K562 (cell line): ENCODE results near the gene NOVA1. TPM values are rescaled to one million over a fixed set of nuclear protein-coding genes. Genes with fewer than 3 reads are reported as not detected.

Source experiments
- ATAC-seq: fragments of 200-7000 bp; cut with Tn5 transposase; 3 replicates; pipeline ENCODE4 v1.9.1; 2020; ENCODE audit warnings: moderate library complexity
- BruUV-seq: library from RNA; stranded (reverse); fragments of 400-500 nt; replicated peaks from 2 replicates; lab custom pipeline; 2021; lab: Mats Ljungman, UMichigan
- CTCF ChIA-PET: fragments of 300-600 bp; formaldehyde crosslinking; extraction: SDS; loops from one replicate; lab custom pipeline; 2021; ENCODE audit warnings: low intra/inter-chr PET ratio; lab: Yijun Ruan, JAX
- POLR2A ChIA-PET: fragments of 300-600, 350-650 bp; sonication (Branson Sonifier 250); formaldehyde crosslinking; extraction: SDS; loops from one replicate; lab custom pipeline; 2021; ENCODE audit warnings: antibody characterized with exemption, inconsistent platforms; lab: Yijun Ruan, JAX
- DNase-seq, 4 experiments: peaks; one replicate each; pipeline versions ENCODE4 v3.0.0 to v3.0.0-alpha.2; 2011 to 2018; ENCODE audit warnings: low spot score in 3 of 4, mixed read lengths in 3 of 4; ENCODE audit errors: extremely low read depth in 1 of 4
- FAIRE-seq: peaks from 2 replicates; lab custom pipeline; 2011; peaks lifted over from hg19 to GRCh38; lab: Jason Lieb, UNC
- H2AFZ ChIP-seq: 2 replicates; pipeline ENCODE4 v1.6.0; 2011; ENCODE audit warnings: low read depth, low read length, control low read depth, inconsistent platforms
- H3K27ac ChIP-seq: fragments of 200-600 bp; 3 replicates; pipeline ENCODE4 v1.8.0; 2011; ENCODE audit warnings: low read depth, mild to moderate bottlenecking, control low read depth, inconsistent platforms, low read length, moderate library complexity, mixed read lengths; ENCODE audit errors: extremely low read depth
- H3K27me3 ChIP-seq, 2 experiments: fragments of 300-600 bp in 1 of 2; 2 replicates in 1 of 2; 3 replicates in 1 of 2; pipeline versions ENCODE4 v1.6.0 to v1.8.0; 2011; ENCODE audit warnings: inconsistent platforms in 2 of 2, low read length in 2 of 2, mild to moderate bottlenecking in 1 of 2, mixed read lengths in 1 of 2, moderate library complexity in 1 of 2; ENCODE audit not compliant: control insufficient read depth in 2 of 2, insufficient read depth in 2 of 2
- H3K36me3 ChIP-seq: fragments of 300-600 bp; 3 replicates; pipeline ENCODE4 v1.8.0; 2011; ENCODE audit warnings: mild to moderate bottlenecking, low read length, inconsistent platforms; ENCODE audit not compliant: control insufficient read depth, insufficient read depth
- H3K4me1 ChIP-seq, 2 experiments: fragments of 200-600 bp in 1 of 2; replicated peaks in 1 of 2; 2 replicates in 1 of 2; 3 replicates in 1 of 2; pipeline versions ENCODE4 v1.5.1 to v1.8.0; 2011; ENCODE audit warnings: inconsistent platforms in 2 of 2, low read length in 2 of 2, mild to moderate bottlenecking in 1 of 2, mixed read lengths in 1 of 2, moderate library complexity in 1 of 2; ENCODE audit not compliant: control insufficient read depth in 2 of 2, insufficient read depth in 2 of 2
- H3K4me2 ChIP-seq: 2 replicates; pipeline ENCODE4 v1.6.1; 2011; ENCODE audit warnings: low read length, control low read depth, inconsistent platforms, mixed read lengths; ENCODE audit not compliant: insufficient read depth
- H3K4me3 ChIP-seq: fragments of 200-600 bp; sonication (generic), shearing (Covaris generic); 2 replicates; pipeline ENCODE4 v1.5.1; 2016; ENCODE audit warnings: control low read depth, inconsistent platforms
- H3K79me2 ChIP-seq: fragments of 200-600 bp; 3 replicates; pipeline ENCODE4 v1.8.0; 2011; ENCODE audit warnings: low read length, inconsistent platforms; ENCODE audit not compliant: control insufficient read depth, insufficient read depth
- H3K9ac ChIP-seq, 2 experiments: 2 replicates each; pipeline versions ENCODE4 v1.6.0 to v1.6.1; 2011; ENCODE audit warnings: low read depth in 2 of 2, low read length in 2 of 2, control low read depth in 1 of 2, inconsistent platforms in 1 of 2, mild to moderate bottlenecking in 1 of 2, mixed read lengths in 1 of 2; ENCODE audit not compliant: insufficient read depth in 1 of 2
- H3K9me1 ChIP-seq: one replicate; pipeline ENCODE4 v1.6.0; 2011; ENCODE audit warnings: inconsistent platforms, mild to moderate bottlenecking, low read length, moderate library complexity; ENCODE audit not compliant: control insufficient read depth, insufficient read depth
- H3K9me3 ChIP-seq: replicated peaks from 2 replicates; pipeline ENCODE4 v1.5.1; 2011; ENCODE audit warnings: low read depth, low read length, inconsistent platforms; ENCODE audit not compliant: control insufficient read depth, insufficient read depth
- H4K20me1 ChIP-seq: replicated peaks from 2 replicates; pipeline ENCODE4 v1.6.1; 2011; ENCODE audit warnings: low read length, inconsistent platforms, mixed read lengths; ENCODE audit not compliant: control insufficient read depth, insufficient read depth
- MCM7 ChIP-seq, 2 experiments: fragments of 450-650 bp; IDR thresholded peaks; 2 replicates each; pipeline ENCODE4 v1.6.1; 2016 to 2018
- MEF2A ChIP-seq: IDR thresholded peaks from 2 replicates; pipeline ENCODE4 v1.6.1; 2011; ENCODE audit warnings: low read depth, mild to moderate bottlenecking, low read length, moderate library complexity; ENCODE audit not compliant: control insufficient read depth
- MXI1 ChIP-seq: IDR thresholded peaks from 2 replicates; pipeline ENCODE4 v1.6.1; 2011; ENCODE audit warnings: low read depth, mild to moderate bottlenecking, improper control_type of control experiment, low read length
- NEUROD1 ChIP-seq: fragments of 150-350 bp; IDR thresholded peaks from 2 replicates; pipeline ENCODE4 v1.6.1; 2014; ENCODE audit warnings: borderline replicate concordance, low read length, low read depth; ENCODE audit not compliant: partially characterized antibody
- POLR3G ChIP-seq: IDR thresholded peaks from 2 replicates; pipeline ENCODE4 v1.6.1; 2011; ENCODE audit not compliant: insufficient read length, insufficient replicate concordance; ENCODE audit errors: extremely low read depth
- ZKSCAN3 ChIP-seq: fragments of 250-450 bp; sonication (Bioruptor Pico); IDR thresholded peaks from 2 replicates; pipeline ENCODE4 v1.4.0; 2020
- ZNF324 ChIP-seq: fragments of 250-450 bp; sonication (Bioruptor Pico); IDR thresholded peaks from 2 replicates; pipeline ENCODE4 v1.4.0; 2020; ENCODE audit warnings: mild to moderate bottlenecking
- ZNF707 ChIP-seq: fragments of 250-450 bp; sonication (Bioruptor Pico); conservative IDR thresholded peaks from 2 replicates; pipeline ENCODE4 v1.8.0; 2022; ENCODE audit warnings: inconsistent platforms, mild to moderate bottlenecking, moderate library complexity
- WGBS: fragments of 100-300 bp; shearing (Covaris generic); methylation state at CpG from one replicate; pipeline ENCODE4 v1.1.6; 2016; ENCODE audit warnings: low coverage, mixed read lengths; ENCODE audit not compliant: insufficient coverage; ENCODE audit errors: missing lambda C conversion rate; 5-methylcytosine and 5-hydroxymethylcytosine counted together
- in situ Hi-C: fragments of 300-500 bp; cut with MboI; formaldehyde crosslinking; loops from 4 replicates; pipeline ENCODE4 v1.15.0; 2018; ENCODE audit warnings: inconsistent platforms, mixed read lengths
- intact Hi-C: fragments of 100-400 bp; cut with micrococcal nuclease; formaldehyde crosslinking; loops from 2 replicates; pipeline ENCODE4 v1.14.2; 2022
- polyA plus RNA-seq, 8 experiments: library from polyadenylated mRNA; depleted of rRNA in 4 of 8; stranded (reverse) in 5 of 8; unstranded in 3 of 8; fragments of >200 nt; fragmentation: Nextera tagmentation in 2 of 8; fragmentation: Illumina TruSeq in 1 of 8; extraction: Ambion mirVana in 2 of 8; extraction: Trizol in 1 of 8; gene quantifications; 2 replicates each; pipeline versions ENCODE4 v1.2.1 to v1.2.3, GENCODE V29; 2011 to 2014; ENCODE audit warnings: inconsistent platforms in 1 of 8, missing spikeins in 1 of 8
- total RNA-seq, 7 experiments: library from RNA; depleted of rRNA in 6 of 7; stranded (reverse); fragments of >200 nt in 6 of 7; fragmentation: Illumina TruSeq in 2 of 7; extraction: Trizol in 2 of 7; gene quantifications; 2 replicates each; pipeline versions ENCODE4 v1.2.1 to v1.2.3, GENCODE V29; 2011 to 2021; ENCODE audit warnings: low replicate concordance in 1 of 7
- TF ChIP-seq, protein P1 (sequence below): sonication (generic); formaldehyde crosslinking; IDR thresholded peaks from 2 replicates; pipeline ENCODE4 v1.8.0; 2023; ENCODE audit warnings: mild to moderate bottlenecking, missing genetic modification reagents
- TF ChIP-seq, protein P2 (sequence below): fragments of 250-450 bp; sonication (Bioruptor Pico); IDR thresholded peaks from 2 replicates; pipeline ENCODE4 v1.8.0; 2022; ENCODE audit warnings: inconsistent platforms, mild to moderate bottlenecking, moderate library complexity, borderline replicate concordance

Gene NOVA1
- total and polyA plus RNA-seq, 9 of the 15 experiments (the other 6 are each of a cell fraction or from before 2014, with no cell fraction given), result 0.01 TPM; not detected in 8

DNA sequence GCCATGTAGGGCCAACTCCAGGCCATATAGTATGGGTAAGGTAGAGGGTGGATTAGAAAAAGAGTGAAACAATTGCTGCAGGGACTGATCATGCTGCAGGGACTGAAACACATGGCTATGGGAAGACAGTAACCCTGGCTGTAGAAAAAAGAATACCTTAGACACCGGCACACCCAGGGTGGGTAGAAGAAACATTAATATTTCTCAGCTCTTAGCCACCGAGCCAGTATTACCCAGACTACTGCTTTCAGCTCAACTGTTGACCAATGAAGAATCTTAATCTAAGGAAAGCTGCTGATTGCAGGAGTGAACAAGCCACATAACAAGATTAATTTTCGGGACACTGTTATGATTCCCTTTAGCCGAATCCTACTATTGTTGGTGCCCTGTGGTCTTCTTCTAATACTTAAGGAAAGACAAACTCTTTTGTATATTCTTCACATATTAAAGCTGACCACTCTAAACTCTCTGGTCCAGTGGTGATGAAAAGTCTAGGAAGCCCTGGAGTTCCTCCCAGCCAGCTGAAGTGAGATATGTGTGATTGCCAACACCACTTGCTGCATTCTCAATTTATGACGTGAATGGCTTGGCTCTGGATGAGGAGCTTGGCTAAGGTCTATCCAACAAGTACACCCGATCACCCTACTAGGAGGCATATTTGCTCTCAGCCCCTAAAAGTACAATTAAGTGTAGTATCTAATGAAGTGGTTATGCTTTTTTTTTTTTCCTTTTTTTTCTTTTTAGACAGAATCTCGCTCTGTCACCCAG is 69.2 kb downstream of the NOVA1 start:
- no TSS peak for BruUV-seq
- ChIA-PET CTCF (no interaction called here), POLR2A (no interaction called here)
- H3K9me1 ChIP-seq, result no peaks in the 10 kb centered on the region
- H3K4me2 ChIP-seq, result no peak overlapping the region
- H3K9ac ChIP-seq, result no peak overlapping the region
- H3K27me3 ChIP-seq, result no peaks in the 10 kb centered on the region
- intact Hi-C loops (no loop called here), in situ Hi-C loops (no loop called here)
- no peaks in the 10 kb centered on the region for H4K20me1 ChIP-seq
- no peaks in the 10 kb centered on the region for H3K4me1 ChIP-seq
- no peaks in the 10 kb centered on the region for H3K9me3 ChIP-seq
- ATAC-seq, result no peak
- DNase-seq, result no peak
- FAIRE-seq, result no peak
- no peaks in the 10 kb centered on the region for H3K36me3 ChIP-seq
- TF ChIP-seq MCM7 (IDR thresholded peaks at IDR 0.05), result no peak
- no peak for TF ChIP-seq ZNF324 (CRISPR knock-in tag)
- no peak overlapping the region for H3K4me3 ChIP-seq
- H2AFZ ChIP-seq, result no peak overlapping the region
- no peaks in the 10 kb centered on the region for H3K79me2 ChIP-seq
- 3% methylated on average over 6 of the region's 7 CpGs for WGBS
- H3K27ac ChIP-seq, result no peak overlapping the region

DNA sequence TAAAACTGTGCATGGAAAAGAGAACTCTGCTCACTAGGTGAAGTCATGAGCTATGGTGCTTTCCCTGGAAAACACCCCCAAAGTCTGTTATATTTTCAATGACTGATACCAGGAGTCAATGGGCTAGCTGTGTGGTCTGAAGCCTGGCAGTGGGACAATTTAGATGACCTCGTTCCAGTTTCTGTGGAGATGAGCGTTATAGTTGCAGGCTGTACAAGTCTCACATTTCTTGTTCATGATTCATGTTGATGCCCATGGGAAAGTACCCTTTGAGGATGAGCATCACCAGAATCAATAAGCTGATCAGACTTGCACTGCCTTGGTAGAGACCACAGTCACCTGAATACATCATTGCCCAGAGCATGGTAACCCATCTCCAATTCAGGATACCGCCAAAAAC is 70.7 kb downstream of the NOVA1 start:
- H3K79me2 ChIP-seq, result no peaks in the 10 kb centered on the region
- intact Hi-C loops, result no loop called here
- FAIRE-seq (no peak), DNase-seq (no peak), ATAC-seq (no peak)
- CTCF ChIA-PET, result no interaction called here
- no peaks in the 10 kb centered on the region for H3K9me3 ChIP-seq
- H4K20me1 ChIP-seq, result no peaks in the 10 kb centered on the region
- no peak overlapping the region for H3K4me3 ChIP-seq
- WGBS, result 0% methylated on average over 3 of the region's 3 CpGs
- no TSS peak for BruUV-seq
- no peaks in the 10 kb centered on the region for H3K9me1 ChIP-seq
- POLR2A ChIA-PET, result no interaction called here
- no peak overlapping the region for H3K9ac ChIP-seq
- H3K36me3 ChIP-seq, result no peaks in the 10 kb centered on the region
- H3K27me3 ChIP-seq, result no peaks in the 10 kb centered on the region
- in situ Hi-C loops, result no loop called here
- H3K4me1 ChIP-seq, result no peaks in the 10 kb centered on the region
- H3K27ac ChIP-seq, result no peak overlapping the region
- H2AFZ ChIP-seq, result no peak overlapping the region
- H3K4me2 ChIP-seq, result no peak overlapping the region
- TF ChIP-seq NEUROD1, result no peak
- TF ChIP-seq, protein P1, sequence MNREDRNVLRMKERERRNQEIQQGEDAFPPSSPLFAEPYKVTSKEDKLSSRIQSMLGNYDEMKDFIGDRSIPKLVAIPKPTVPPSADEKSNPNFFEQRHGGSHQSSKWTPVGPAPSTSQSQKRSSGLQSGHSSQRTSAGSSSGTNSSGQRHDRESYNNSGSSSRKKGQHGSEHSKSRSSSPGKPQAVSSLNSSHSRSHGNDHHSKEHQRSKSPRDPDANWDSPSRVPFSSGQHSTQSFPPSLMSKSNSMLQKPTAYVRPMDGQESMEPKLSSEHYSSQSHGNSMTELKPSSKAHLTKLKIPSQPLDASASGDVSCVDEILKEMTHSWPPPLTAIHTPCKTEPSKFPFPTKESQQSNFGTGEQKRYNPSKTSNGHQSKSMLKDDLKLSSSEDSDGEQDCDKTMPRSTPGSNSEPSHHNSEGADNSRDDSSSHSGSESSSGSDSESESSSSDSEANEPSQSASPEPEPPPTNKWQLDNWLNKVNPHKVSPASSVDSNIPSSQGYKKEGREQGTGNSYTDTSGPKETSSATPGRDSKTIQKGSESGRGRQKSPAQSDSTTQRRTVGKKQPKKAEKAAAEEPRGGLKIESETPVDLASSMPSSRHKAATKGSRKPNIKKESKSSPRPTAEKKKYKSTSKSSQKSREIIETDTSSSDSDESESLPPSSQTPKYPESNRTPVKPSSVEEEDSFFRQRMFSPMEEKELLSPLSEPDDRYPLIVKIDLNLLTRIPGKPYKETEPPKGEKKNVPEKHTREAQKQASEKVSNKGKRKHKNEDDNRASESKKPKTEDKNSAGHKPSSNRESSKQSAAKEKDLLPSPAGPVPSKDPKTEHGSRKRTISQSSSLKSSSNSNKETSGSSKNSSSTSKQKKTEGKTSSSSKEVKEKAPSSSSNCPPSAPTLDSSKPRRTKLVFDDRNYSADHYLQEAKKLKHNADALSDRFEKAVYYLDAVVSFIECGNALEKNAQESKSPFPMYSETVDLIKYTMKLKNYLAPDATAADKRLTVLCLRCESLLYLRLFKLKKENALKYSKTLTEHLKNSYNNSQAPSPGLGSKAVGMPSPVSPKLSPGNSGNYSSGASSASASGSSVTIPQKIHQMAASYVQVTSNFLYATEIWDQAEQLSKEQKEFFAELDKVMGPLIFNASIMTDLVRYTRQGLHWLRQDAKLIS (CRISPR knock-in tag), result no peak
- TF ChIP-seq POLR3G, result no peak
- TF ChIP-seq MXI1, result no peak
- TF ChIP-seq, protein P2, sequence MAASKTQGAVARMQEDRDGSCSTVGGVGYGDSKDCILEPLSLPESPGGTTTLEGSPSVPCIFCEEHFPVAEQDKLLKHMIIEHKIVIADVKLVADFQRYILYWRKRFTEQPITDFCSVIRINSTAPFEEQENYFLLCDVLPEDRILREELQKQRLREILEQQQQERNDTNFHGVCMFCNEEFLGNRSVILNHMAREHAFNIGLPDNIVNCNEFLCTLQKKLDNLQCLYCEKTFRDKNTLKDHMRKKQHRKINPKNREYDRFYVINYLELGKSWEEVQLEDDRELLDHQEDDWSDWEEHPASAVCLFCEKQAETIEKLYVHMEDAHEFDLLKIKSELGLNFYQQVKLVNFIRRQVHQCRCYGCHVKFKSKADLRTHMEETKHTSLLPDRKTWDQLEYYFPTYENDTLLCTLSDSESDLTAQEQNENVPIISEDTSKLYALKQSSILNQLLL, result no peak
- TF ChIP-seq MEF2A, result no peak
- no peak for TF ChIP-seq ZNF707 (CRISPR knock-in tag)
- no peak for TF ChIP-seq ZKSCAN3 (CRISPR knock-in tag)
